Measurements from ENCODE around the gene ACO2.
"Not testable (repeated sequence)": the region's sequence is repeated elsewhere in the genome, so short reads cannot be mapped to it uniquely, and the experiment has no call there.

The ACO2 gene

GRCh38 chr22:41447435-41448188 is 21.3 kb upstream of the ACO2 start:
- peak in 2 of 4 experiments; percentile 46 to 48 for DNase-seq (ENCODE audit: low read depth in 4 of 4, low spot score in 1 of 4)

DNA sequence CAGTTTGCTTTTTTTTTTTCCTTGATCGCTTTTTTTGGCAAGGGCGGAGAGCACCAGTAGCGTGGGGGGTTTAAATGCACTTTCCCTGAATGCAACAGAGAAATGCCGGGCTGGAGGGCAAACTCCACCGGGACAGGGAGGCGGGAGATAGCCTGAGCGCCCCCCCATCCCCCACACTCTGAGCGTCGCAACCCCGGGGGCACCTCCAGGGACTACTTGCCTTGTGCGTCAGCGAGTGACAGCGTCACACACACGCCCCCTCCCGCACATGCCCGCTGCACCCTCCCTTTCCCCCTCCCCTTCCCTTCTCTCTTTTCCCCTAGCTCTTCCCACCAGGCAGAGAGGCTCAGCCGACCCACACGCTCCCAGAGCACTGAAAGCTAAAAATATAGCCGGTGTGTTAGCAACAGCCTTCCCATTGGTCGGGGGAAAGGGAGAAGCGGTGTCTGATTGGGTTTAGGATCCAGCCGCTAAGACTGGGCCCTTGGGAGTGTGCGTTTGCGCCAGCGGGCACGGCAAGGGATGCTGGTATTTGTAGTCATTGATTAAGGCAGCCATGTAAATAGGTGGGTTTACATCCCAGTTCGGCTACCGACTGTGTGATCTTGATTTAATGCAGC is 20.6 kb upstream of the ACO2 start:
- peak; percentile 68 to 89 (median 78) for DNase-seq (ENCODE audit: low read depth in 4 of 4, low spot score in 1 of 4)

DNA sequence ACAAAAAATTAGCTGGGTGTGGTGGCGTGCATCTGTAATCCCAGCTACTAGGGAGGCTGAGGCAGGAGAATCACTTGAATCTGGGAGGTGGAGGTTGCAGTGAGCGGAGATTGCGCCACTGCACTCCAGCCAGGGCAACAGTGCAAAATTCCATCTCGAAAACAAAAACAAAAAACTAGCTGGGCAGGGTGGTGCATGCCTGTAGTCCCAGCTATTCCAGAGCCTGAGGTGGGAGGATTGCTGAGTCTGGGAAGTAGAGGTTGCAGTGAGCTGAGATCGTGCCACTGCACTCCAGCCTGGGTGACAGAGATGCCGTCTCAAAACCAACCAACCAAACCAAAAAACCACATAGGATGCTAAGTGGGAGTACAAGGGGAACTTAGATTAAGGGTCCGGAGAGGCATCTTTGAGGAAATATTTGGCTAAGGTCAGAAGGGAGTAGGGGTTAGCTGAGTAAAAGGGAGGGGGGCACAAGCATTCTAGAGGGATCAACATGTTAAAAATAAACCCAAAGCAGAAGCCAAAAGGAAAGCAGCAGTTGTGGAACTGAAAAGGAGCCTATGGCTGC is 10.7 kb upstream of the ACO2 start:
- no peak for DNase-seq (ENCODE audit: low read depth in 4 of 4, low spot score in 1 of 4)

- DNase-seq (ENCODE audit: low read depth in 4 of 4, low spot score in 1 of 4) = no peak
Measured at GRCh38 chr22:41459431-41459830, 9.5 kb upstream of the ACO2 start.

- not testable (repeated sequence) for DNase-seq (ENCODE audit: low read depth in 4 of 4, low spot score in 1 of 4)
Measured at GRCh38 chr22:41460071-41460470, 8.8 kb upstream of the ACO2 start.

DNA sequence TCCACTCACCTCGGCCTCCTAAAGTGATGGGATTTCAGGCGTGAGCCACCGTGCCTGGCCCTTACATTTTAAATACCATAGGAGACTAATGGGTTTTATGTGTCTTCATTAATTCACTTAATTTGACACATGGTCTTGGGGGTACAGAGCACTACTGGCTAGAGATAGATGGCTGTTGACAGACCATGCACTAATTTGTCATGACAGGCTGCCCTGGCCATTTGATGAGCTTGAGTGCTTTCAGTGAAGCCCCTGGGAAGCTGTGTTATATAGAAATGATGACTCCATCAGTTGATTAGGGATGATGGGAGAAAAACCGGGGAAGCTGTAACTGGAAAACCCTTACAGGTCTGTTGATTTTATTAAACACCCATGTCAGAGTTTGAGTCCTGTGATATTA is 7.0 kb upstream of the ACO2 start:
- no peak for DNase-seq (ENCODE audit: low read depth in 4 of 4, low spot score in 1 of 4)

DNA sequence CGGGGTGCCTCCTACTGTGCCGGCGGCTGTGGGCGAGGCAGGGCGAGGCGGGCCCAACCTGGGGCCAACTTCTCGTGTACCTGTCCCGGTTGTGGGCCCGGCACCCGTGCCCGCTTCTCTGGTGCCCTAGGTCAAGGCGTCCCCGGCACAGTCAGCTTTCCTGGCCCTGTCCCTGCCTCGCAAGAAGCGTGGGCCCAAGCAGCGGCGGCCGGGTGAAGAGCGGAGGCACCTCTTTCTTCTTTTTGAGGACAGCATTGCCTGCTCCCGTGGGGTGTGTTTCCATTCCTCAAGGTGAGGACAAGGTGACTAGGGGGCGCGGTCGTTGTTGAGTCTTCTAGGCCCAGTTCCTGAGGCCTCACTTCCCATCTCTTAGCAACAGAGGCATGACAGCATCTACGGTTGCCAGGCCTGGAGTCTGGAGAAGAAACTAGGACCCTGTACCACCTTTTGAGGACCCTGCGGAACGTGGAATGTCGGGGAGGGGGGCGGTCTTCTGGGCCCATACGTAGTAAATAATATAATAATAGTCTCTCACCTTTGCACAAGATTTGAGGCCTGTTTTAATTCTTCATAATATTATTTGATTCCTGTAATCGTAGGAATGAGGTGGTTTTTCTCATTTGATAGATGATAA is 418 bp downstream of the ACO2 start:
- peak in 1 of 4 experiments; percentile 27 for DNase-seq (ENCODE audit: low read depth in 4 of 4, low spot score in 1 of 4)

DNA sequence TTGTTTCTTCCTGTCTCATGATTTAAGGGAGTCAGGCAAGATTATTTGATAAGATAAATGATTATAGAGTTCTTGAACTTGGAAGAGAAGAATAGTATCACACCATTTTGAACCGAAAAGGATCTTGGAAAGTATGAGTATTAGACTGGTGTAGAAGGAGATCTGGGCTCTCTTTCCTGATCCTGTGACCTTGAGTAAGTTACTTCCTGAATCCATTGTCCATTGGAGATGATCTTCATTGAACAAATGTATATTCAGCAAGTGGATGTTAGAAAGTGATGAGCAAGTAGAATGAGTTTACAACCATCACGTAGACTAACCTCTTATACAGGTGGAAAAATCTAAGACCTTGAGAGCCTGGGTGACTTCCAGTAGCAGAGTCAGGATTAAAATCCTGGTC is 2.0 kb downstream of the ACO2 start:
- DNase-seq (ENCODE audit: low read depth in 4 of 4, low spot score in 1 of 4) = no peak

GRCh38 chr22:41471568-41471967 is 2.7 kb downstream of the ACO2 start:
- DNase-seq (ENCODE audit: low read depth in 4 of 4, low spot score in 1 of 4) = no peak

GRCh38 chr22:41474872-41475451 is 6.0 kb downstream of the ACO2 start:
- DNase-seq (ENCODE audit: low read depth in 4 of 4, low spot score in 1 of 4) = no peak

- no peak for DNase-seq (ENCODE audit: low read depth in 4 of 4, low spot score in 1 of 4)
Measured at GRCh38 chr22:41478473-41478872, 9.6 kb downstream of the ACO2 start.

DNA sequence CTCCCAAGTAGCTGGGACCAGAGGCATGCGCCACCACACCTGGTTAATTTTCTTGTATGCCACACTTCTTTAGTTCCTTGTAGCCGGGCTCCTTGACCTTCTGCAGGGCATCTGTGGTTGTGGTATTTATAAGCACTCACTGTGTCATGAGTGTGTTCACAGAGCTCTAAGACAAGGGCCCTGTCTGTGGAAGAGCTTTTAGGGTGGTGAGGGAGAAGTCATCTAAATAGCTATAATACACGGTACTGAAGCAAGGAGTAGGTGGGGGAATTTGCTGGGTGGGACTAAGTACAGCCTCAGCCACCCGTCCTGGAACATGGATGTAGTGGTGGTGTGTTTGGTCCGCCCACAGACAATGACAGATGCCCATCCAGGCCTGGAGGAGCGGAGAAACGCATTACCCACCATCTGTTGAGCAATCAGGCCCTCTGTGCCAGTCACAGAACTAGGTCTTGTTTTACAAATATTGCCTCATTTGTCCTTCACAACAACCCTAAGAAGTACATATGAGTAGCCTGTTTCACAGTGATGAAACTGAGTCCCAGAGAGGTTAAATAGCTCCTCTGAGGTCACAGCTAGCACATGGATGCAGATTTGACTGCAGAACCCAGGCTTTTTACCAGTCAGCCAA is 10.1 kb downstream of the ACO2 start:
- no peak for DNase-seq (ENCODE audit: low read depth in 4 of 4, low spot score in 1 of 4)

GRCh38 chr22:41479671-41480396 is 10.9 kb downstream of the ACO2 start:
- DNase-seq (ENCODE audit: low read depth in 4 of 4, low spot score in 1 of 4) = no peak

- DNase-seq (ENCODE audit: low read depth in 4 of 4, low spot score in 1 of 4) = no peak
Measured at GRCh38 chr22:41480397-41480735, 11.4 kb downstream of the ACO2 start.

GRCh38 chr22:41481131-41481830 is 12.4 kb downstream of the ACO2 start:
- no peak for DNase-seq (ENCODE audit: low read depth in 4 of 4, low spot score in 1 of 4)

GRCh38 chr22:41481925-41482318 is 13.0 kb downstream of the ACO2 start:
- DNase-seq (ENCODE audit: low read depth in 4 of 4, low spot score in 1 of 4) = no peak

DNA sequence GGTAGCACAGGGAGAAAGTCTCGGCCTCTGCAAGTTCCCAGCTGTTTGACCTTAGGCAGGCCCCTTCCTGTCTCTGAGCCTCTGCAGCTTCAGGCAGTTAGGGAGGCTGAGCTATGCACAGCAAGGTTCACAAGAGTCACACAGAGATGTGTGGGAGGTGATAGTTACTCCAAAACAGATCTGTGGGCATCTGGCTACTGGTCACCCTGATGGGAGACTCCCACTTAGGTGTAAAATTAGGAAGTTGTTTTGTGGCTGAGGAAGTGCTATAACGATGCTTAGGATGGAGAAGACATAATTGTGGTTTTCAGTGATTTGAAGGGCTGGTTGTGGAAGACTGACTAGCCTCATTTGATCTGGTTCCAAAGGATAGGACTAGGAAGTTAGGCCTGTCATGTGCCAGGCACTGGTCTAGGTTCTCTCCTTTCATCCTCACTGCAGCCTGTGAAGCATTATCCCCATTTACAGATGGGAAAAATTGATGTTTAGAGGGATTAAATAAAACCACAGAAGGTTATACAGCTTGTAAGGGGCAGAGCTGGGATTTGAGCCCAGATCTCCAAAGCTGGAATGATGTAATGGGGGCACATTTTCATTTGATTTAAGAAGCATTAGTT is 13.5 kb downstream of the ACO2 start:
- DNase-seq (ENCODE audit: low read depth in 4 of 4, low spot score in 1 of 4) = no peak

- no peak for DNase-seq (ENCODE audit: low read depth in 4 of 4, low spot score in 1 of 4)
Measured at GRCh38 chr22:41485033-41485432, 16.1 kb downstream of the ACO2 start.

DNA sequence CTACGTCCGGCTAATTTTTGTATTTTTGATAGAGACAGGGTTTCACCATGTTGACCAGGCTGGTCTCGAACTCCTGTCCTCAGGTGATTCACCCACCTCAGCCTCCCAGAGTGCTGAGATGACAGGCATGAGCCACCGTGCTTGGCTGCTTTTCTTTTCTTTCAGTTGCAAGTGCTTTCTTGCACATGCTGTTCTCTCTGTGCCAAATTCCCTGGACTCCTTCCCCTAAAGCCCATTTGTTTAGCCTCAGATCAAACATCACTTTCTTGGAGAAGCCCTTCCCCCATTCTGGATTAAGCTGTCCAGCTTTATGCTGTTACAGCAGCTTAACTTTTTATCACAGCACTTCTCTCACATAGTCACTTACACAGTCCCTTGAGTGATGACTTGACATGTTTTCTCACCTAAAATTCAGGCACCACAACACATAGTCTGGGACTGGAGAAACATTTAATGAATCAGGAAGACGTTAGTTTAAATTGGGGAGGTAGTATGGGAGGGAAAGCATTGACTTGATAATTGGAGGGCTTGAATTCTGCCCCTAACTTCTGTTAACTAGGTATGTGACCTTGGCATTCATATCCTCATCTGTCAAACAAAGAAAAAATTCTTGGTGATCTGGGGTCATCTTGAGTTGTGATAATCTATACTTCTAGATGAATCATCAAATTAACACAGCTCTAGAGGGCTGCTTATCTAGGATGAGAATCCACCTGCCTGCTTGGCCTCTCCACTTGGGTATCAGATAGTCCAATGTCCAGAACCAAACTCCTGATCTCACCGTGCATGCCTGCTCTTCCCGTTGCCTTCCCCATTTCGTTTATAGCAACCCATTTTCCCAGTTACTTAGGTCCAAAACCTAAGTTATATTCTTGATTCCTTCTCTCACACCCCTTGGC is 18.4 kb downstream of the ACO2 start:
- DNase-seq (ENCODE audit: low read depth in 4 of 4, low spot score in 1 of 4) = no peak
